Mononuclear cell (primary cell): ENCODE measurements around the gene SYNGR3. TPM values are rescaled to one million over a fixed set of nuclear protein-coding genes. Genes with fewer than 3 reads are reported as not detected.

Experiments used
- H3K27me3 ChIP-seq: 2 replicates; pipeline ENCODE4 v1.6.0; 2011; ENCODE audit warnings: low read length, control low read depth; ENCODE audit not compliant: insufficient read depth
- H3K4me1 ChIP-seq: 2 replicates; pipeline ENCODE4 v1.5.1; 2011; ENCODE audit warnings: mild to moderate bottlenecking, low read length, control low read depth; ENCODE audit not compliant: insufficient read depth
- H3K4me3 ChIP-seq: 2 replicates; pipeline ENCODE4 v1.5.1; 2011; ENCODE audit warnings: mild to moderate bottlenecking, low read length, moderate library complexity
- H3K9me3 ChIP-seq: 2 replicates; pipeline ENCODE4 v1.5.1; 2011; ENCODE audit warnings: low read depth, mild to moderate bottlenecking, control low read depth, low read length
- total RNA-seq: library from RNA; depleted of rRNA; stranded (reverse); fragments of >200 nt; gene quantifications from one replicate; pipeline ENCODE4 v1.2.3, GENCODE V29; 2012

The SYNGR3 gene, protein sequence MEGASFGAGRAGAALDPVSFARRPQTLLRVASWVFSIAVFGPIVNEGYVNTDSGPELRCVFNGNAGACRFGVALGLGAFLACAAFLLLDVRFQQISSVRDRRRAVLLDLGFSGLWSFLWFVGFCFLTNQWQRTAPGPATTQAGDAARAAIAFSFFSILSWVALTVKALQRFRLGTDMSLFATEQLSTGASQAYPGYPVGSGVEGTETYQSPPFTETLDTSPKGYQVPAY
- 2.9 TPM for total RNA-seq

DNA sequence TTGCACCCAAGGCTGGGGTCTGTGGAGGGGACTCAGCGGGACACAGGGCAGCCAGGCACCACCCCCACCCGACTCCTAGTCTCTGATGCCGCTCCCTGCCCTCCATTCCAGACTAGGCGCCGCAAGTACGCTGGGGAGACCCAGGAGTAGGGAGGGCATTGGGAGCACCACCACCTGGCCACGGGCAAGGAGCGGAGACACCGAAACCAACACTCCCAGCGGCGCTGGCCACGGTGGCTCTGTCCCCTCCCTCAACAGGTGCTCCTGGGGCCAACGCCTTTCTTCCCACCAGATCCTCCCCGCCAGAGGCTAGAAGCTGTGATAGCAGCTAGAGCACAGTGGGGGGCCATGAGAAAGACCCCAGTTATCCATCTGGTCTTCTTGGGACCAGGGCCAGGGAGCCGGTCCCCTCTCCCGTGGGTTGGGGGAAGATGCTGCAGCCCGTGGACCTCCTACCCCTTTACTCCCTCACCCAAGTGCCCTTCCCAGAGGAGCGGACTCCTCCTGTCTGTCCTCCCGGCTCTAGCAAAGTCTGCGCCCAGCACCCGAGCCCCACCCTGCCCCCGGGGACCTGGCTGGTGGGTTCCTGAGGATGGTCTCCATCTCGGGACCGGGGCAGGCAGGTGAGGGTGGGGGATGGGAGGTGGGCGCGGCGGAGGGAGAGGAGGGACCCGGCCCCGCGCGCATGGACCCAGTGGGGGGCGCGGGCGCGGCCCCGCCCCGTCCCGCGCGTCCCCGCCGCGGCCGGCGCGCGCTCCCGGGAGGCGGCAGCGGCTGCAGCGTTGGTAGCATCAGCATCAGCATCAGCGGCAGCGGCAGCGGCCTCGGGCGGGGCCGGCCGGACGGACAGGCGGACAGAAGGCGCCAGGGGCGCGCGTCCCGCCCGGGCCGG lies at the start of gene SYNGR3:
SYNGR3 (plus strand) TSS at position 762 of the 892 bp plus-strand sequence. CDS start 133 bp downstream, outside the sequence.
- Histone ChIP-seq H3K27me3 (peaks cover 23% of the 10 kb centered on the region), H3K4me3 (peak within 1 kb of the TSS; percentile 18), H3K4me1 (peaks cover 32% of the 10 kb centered on the region), H3K9me3 (no peaks in the 10 kb centered on the region)

DNA sequence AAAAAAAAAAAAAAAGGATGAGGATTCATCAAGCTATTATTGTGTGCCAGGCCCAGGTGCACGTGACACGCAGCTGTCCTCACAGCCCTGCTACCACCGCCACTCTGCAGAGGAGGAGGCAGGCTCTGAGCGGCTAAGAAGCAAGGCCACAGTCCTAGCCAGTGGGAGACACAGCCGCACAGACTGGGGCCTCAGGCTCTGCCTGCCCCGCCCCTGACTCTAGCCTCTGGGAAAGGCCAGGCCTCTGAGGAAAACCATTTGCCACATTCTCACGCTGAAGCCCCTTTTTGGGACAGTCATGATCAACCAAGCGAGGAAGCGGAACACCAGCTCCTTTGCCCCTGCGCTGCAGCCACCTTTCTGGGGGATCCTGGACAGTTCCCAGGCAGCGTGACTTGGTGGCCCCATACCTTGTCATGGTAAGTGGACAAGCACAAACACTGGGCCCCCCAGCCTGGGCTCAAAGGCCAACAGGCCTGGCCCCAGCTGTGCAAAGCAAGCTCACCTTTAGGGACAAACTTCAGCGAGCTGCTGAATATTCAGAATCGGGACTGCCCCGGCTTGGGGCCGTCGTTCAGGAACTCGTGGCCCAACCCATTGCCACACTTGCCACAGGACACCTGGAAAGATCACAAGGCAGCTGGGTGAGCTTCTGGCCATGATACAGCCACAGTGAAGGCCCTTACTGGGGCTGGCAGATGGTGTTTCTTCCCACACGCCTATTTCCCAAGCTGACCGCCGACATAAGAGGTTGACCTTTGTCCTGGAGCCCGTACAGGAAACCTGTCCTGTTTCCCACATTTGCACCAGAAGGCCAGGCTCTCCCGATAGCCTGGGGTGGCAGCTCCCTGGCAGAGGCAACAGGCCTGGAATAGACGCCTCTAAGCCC lies 49.3 kb upstream of the SYNGR3 start:
- H3K4me1 ChIP-seq: peaks cover 74% of the 10 kb centered on the region
- peak overlapping the region; percentile 68 for H3K4me3 ChIP-seq
- H3K27me3 ChIP-seq: no peaks in the 10 kb centered on the region
- H3K9me3 ChIP-seq: no peaks in the 10 kb centered on the region

DNA sequence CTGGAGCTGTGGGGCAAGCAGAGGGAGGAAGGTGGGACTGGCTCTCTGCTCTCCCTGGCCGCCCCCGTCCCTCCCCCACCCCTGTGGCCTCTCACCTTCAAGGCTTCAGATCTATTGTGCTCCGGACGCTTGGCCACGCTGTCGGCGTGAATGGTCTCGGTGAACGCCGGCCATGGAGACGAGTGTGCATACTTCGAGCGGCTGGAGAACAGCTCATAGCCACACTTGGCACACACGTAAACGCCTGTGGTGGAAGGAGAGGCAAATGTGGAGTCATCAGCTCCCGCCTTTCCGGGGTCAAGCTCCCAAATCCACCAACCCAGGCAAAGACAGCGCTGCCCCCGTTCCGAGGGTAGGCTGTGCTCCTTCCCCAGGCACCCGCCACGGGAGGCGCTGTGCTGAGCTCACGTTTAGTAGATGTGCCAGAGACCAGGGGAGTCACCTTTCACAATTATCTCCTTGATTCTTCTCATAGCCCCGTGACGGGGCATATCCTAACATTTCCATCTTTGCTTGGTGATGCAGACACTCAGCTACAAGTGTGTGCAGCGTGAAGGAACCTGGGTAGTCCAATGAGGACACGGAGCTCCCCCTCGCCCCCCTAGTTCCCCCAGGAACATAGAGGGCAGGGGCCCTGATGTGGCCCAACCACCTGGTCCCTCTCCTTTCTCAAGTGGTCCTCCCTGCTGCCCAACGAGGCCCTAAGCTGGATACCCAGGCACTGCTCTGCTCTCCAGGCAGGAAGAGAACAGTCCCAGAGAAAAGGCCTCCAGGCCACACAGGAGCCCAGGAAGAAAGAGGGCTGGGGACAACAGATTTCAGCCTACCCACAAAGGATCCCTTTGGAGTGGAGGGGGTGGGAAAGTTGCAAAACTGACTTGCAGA lies 48.4 kb upstream of the SYNGR3 start:
- no peaks in the 10 kb centered on the region for H3K9me3 ChIP-seq
- no peaks in the 10 kb centered on the region for H3K27me3 ChIP-seq
- H3K4me3 ChIP-seq: peak overlapping the region; percentile 68
- H3K4me1 ChIP-seq: peaks cover 70% of the 10 kb centered on the region

DNA sequence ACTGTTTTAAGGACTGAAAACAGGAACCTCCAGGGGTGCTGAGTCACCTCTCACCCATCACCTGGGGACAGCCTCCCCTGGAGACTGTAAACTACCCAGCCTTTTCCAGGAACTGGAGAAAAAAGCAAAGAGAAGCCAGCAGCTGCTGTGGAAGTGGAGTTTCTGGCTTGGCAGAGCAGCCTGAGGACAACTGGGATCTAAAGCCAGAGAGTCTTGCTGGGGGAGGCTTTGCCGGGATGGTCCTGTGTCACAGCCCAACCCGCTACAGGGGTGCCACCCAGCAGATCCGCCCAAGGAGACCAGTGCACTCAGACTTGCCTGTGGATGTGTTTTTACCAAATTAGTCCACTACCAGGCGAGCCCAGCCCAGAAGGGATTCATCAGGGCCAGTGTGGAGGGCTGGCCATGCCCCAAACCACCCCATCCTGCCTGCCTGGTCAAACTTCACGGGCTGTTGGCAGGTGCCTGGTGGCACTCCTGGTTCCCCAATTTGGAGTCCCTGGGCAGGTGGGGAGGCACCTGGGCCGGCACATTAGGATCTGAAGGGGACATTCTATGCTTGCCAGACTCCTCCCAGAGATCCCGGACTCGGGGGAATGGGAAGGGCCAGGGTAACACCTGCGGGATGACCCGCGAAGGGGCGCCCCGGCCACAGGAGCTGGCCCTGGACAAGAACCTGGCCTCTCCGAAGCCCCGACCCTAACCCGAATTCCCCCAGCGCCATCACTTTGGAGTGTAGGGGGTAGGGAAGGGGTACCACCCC lies 47.5 kb upstream of the SYNGR3 start:
- Histone ChIP-seq H3K27me3 (no peaks in the 10 kb centered on the region), H3K4me1 (peaks cover 64% of the 10 kb centered on the region), H3K4me3 (peak overlapping the region; percentile 68)

DNA sequence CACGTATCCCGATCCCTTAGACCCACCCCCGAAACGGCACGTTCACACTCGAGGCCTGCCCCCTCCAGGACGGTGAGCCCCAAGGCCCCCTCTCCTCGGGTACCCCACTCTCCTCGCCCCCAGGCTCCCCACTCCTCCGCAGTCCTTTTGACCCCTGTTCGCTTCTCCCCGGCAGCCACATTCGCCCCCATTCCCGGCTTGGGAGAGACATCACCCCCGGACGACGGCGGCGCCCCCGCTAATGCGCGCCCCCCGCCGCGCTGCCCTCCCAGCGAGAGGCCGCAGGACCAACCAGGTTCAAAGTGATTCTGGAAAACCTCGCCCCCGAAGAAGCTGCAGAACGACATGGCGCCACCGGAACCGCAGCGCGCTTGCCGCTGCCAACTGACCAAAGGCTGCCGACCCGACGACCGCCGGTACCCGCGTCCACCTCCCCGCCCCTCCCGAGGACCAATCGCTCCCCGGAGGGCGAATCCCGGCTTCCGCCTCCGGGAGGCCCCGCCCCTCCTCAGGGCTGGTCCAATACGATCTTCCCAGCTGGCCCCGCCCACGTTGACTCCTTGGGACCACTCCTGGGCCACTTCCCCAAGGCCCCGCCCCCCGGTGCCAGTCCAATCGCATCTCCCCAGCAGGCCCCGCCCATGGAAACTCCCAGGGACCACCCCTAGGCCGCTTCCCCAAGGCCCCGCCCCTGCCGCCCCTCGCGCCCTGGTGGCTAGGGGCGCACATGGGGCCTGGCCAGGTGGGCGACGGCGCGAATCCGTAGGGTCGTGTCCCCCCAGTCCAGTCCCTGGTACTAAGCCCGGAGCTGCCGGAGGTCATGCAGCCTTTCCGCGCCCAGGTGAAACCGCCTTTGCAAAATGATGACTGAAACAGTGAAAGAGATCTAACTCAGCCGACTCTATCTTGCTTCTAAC lies 46.7 kb upstream of the SYNGR3 start, which contains the start of gene MSRB1:
MSRB1 (minus strand) TSS at position 390 of the 917 bp plus-strand sequence; CDS start at position 347, 43 bp downstream.
- Histone ChIP-seq H3K4me3 (peak within 1 kb of the TSS; percentile 68), H3K27me3 (no peaks in the 10 kb centered on the region), H3K4me1 (peaks cover 56% of the 10 kb centered on the region), H3K9me3 (no peaks in the 10 kb centered on the region)

More for the DNA sequence above, 47.5 kb upstream of the SYNGR3 start:
- no peaks in the 10 kb centered on the region for H3K9me3 ChIP-seq

DNA sequence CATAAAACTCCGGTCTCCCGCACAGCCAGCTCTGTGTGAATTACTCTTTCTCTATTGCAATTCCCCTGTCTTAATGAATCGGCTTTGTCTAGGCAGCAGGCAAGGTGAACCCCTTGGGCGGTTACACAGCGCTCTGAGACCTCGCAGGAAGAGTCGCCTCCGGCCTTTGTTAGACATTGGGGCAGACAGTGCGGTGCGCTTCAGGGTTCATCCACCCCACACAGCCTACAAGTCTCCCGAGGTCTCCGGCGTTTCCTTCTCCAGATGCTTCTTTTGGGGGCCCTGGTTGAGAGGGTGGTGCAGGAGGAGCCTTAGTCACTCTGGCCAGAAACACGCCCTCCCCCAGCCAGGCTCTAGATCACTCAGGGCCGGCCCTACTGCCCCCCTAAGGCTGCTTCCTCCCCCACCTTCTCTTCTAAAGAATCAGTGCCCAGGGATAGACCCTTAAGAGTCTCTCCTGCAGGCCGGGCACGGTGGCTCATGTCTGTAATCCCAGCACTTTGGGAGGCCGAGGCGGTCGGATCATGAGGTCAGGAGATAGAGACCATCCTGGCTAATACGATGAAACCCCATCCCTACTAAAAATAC lies 45.1 kb upstream of the SYNGR3 start:
- Histone ChIP-seq H3K4me3 (no peak overlapping the region), H3K27me3 (no peaks in the 10 kb centered on the region), H3K4me1 (peaks cover 40% of the 10 kb centered on the region), H3K9me3 (no peaks in the 10 kb centered on the region)

DNA sequence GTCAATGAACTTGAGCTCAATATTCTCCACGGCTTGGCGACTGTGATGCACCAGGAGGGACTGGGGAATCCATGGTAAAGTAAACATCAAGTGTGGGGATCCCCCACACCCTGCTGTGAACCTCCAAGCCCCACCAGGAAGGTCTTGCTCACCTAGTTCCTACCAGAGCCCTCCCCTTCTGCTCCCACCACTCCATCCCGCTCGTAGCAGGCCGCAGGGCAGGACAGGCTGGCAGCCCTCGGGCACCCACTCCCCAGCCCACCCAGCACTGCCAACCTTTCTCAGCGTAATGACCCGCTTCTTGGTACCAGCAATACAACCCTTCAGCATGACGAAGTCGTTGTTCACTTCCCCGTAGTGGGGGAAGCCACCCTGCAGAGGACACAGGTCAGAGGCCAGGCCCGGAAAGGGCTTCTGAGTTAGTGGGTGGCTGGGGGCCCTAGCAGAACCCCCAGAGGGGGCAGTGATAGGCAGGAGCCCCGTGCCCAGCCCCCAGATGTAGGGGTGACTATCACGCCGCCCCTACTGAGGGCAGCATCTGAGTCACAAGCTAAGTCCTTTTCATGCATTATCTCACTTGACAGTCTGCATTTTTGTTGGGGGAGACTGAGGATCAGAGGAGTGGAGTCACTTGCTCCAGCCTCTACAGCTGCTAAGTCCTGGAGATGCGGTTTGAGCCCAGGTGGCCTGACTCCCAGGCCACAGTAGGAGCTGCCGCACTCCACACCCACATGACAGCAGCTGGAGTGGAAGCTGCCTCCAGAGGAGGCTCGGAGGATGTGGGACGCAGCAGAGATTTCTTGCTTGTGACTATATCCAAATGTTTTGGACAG lies 44.0 kb upstream of the SYNGR3 start:
- no peaks in the 10 kb centered on the region for H3K27me3 ChIP-seq
- H3K4me3 ChIP-seq: no peak overlapping the region
- H3K9me3 ChIP-seq: no peaks in the 10 kb centered on the region
- H3K4me1 ChIP-seq: peaks cover 29% of the 10 kb centered on the region

DNA sequence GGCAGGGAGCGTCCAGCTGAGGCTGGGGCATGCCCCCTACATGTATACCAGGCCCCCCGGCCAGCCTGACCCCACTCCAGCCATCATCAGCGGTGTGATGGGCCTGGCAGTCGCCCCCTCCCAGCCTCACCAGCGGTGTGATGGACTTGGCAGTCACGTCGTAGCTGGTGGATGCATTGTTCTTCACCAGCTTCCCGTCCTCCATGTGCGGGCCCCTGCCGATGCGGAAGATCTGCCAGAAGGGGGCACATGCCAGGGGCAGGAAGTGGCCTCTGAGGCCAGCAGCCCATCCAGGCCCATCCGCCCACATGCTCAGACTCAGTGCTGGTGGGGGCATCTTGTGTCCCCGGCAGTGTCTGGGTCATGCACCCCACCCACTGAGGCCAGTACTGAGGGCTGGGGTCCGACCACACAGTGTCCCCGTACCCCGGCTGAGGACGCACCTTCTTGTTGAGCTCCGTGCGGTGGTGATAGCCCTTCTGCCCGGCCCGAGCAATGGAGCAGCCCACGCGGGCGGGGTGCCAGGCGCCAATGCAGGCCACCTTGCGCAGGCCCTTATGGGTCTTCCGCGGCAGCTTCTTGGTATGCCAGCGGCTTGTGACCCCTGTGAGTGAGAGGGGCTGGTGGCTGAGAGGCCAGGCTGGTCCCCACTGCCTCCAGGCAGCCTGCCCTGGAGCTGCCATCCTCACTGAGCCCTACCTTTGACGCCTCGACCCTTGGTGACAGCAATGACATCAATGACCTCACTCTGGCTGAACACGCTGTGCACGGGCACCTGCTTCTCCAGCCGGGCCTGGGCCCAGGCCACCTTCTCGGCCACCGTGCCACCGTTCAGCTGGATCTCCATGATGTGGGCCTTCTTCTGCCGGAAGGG lies 43.0 kb upstream of the SYNGR3 start:
- no peak overlapping the region for H3K4me3 ChIP-seq
- H3K4me1 ChIP-seq: peaks cover 20% of the 10 kb centered on the region
- no peaks in the 10 kb centered on the region for H3K27me3 ChIP-seq
- H3K9me3 ChIP-seq: no peaks in the 10 kb centered on the region

DNA sequence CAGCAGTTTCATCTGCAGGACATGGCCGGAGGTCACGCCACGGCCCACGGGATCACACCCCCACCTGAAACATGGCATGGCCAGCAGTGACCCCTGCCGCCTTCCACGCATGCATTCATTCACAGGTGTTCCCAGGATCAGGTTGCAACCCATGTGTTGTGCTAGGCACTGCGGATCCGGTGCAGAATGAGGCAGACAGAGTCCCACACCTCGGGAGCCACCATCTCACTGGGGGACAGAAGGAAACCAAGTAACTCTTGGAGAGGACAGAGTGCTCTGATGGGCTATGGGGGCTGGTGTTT lies 42.5 kb upstream of the SYNGR3 start:
- peaks cover 14% of the 10 kb centered on the region for H3K4me1 ChIP-seq
- no peaks in the 10 kb centered on the region for H3K9me3 ChIP-seq
- H3K27me3 ChIP-seq: no peaks in the 10 kb centered on the region
- H3K4me3 ChIP-seq: no peak overlapping the region

DNA sequence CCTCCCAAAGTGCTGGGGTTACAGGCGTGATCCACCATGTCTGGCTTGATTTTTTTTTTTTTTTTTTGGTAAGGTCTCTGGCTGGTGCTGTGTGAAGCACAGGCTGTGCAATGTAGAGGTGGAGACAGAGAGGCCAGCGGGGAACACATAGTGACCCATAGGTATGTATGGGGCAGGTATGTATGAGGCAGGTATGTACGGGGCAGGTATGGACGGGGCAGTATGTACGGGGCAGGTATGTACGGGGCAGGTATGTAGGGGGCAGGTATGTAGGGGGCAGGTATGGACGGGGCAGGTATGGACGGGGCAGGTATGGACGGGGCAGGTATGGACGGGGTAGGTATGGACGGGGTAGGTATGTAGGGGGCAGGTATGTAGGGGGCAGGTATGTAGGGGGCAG lies 40.3 kb upstream of the SYNGR3 start:
- Histone ChIP-seq H3K27me3 (no peaks in the 10 kb centered on the region), H3K9me3 (no peaks in the 10 kb centered on the region), H3K4me3 (no peak overlapping the region), H3K4me1 (no peaks in the 10 kb centered on the region)

DNA sequence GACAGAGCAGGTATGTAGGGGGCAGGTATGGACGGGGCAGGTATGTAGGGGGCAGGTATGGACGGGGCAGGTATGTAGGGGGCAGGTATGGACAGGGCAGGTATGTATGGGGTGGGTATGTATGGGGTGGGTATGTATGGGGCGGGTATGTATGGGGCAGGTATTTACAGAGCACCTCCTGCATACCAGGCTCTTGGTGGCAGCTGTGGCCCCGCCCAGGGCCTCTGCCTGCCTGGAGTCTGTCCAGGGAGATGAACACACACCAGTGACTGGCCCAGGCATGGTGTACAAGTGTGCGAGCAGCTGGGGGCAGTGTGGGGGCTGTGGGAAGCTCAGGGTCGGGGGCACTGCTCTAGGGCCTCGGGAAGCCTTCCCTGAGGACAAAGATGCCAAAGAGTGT lies 39.7 kb upstream of the SYNGR3 start:
- Histone ChIP-seq H3K4me1 (no peaks in the 10 kb centered on the region), H3K27me3 (no peaks in the 10 kb centered on the region), H3K9me3 (no peaks in the 10 kb centered on the region), H3K4me3 (no peak overlapping the region)
